SJSA1 (cell line): ENCODE results near the gene LFNG. TPM values are rescaled to one million over a fixed set of nuclear protein-coding genes. Genes with fewer than 3 reads are reported as not detected.
A peak's percentile ranks its signal among the peaks of the same experiment; 100 is the strongest.

Experiments used
- DNase-seq, 2 experiments: peaks; one replicate each; pipeline ENCODE4 v3.0.0-alpha.2; 2015 to 2020; ENCODE audit warnings: low spot score in 2 of 2, low read depth in 1 of 2
- H3K27ac ChIP-seq: fragments of 250-450 bp; sonication (Bioruptor Pico); 2 replicates; pipeline ENCODE4 v1.5.1; 2020; ENCODE audit warnings: mild to moderate bottlenecking, moderate library complexity
- H3K27me3 ChIP-seq: fragments of 250-450 bp; sonication (Bioruptor Pico); replicated peaks from 2 replicates; pipeline ENCODE4 v1.5.1; 2020; ENCODE audit warnings: mild to moderate bottlenecking, moderate library complexity
- H3K36me3 ChIP-seq: fragments of 250-450 bp; sonication (Bioruptor Pico); 2 replicates; pipeline ENCODE4 v1.5.1; 2020; ENCODE audit warnings: mild to moderate bottlenecking
- H3K4me1 ChIP-seq: fragments of 250-450 bp; sonication (Bioruptor Pico); replicated peaks from 2 replicates; pipeline ENCODE4 v1.6.1; 2021; ENCODE audit warnings: mild to moderate bottlenecking
- H3K4me3 ChIP-seq: fragments of 250-450 bp; sonication (Bioruptor Pico); 2 replicates; pipeline ENCODE4 v1.5.1; 2020; ENCODE audit warnings: mild to moderate bottlenecking
- H3K9me3 ChIP-seq: fragments of 250-450 bp; sonication (Bioruptor Pico); replicated peaks from 2 replicates; pipeline ENCODE4 v1.5.1; 2020; ENCODE audit warnings: mild to moderate bottlenecking
- total RNA-seq: library from RNA; depleted of rRNA; stranded (reverse); fragments of >200 nt; shearing (Covaris generic); gene quantifications from 2 replicates; pipeline ENCODE4 v1.2.3, GENCODE V29; 2014; rRNA removed

The LFNG gene
- total RNA-seq, 1 experiment from 2014 or later, result 0.97 TPM

- Histone ChIP-seq H3K4me3 (no peak overlapping the region), H3K36me3 (no peaks in the 10 kb centered on the region), H3K27ac (no peak overlapping the region), H3K4me1 (peaks cover 16% of the 10 kb centered on the region), H3K9me3 (no peaks in the 10 kb centered on the region), H3K27me3 (no peaks in the 10 kb centered on the region)
- peak in 1 of 2 experiments; percentile 12 for DNase-seq
Observed at GRCh38 chr7:2572101-2572842, 52.7 kb downstream of the LFNG start.

- Histone ChIP-seq H3K27me3 (no peaks in the 10 kb centered on the region), H3K4me1 (peaks cover 16% of the 10 kb centered on the region), H3K36me3 (no peaks in the 10 kb centered on the region), H3K4me3 (no peak overlapping the region), H3K27ac (no peak overlapping the region), H3K9me3 (no peaks in the 10 kb centered on the region)
- no peak for DNase-seq
Observed at GRCh38 chr7:2573761-2574160, 54.2 kb downstream of the LFNG start.

- no peak for DNase-seq
- Histone ChIP-seq H3K27ac (no peak overlapping the region), H3K4me1 (peaks cover 16% of the 10 kb centered on the region), H3K9me3 (no peaks in the 10 kb centered on the region), H3K27me3 (no peaks in the 10 kb centered on the region), H3K4me3 (no peak overlapping the region), H3K36me3 (no peaks in the 10 kb centered on the region)
Observed at GRCh38 chr7:2575046-2575732, 55.6 kb downstream of the LFNG start.

- Histone ChIP-seq H3K4me1 (peaks cover 16% of the 10 kb centered on the region), H3K36me3 (no peaks in the 10 kb centered on the region)
Observed at GRCh38 chr7:2575733-2576340, 56.3 kb downstream of the LFNG start.

GRCh38 chr7:2576742-2577491 lies 57.3 kb downstream of the LFNG start:
- Histone ChIP-seq H3K4me1 (peaks cover 15% of the 10 kb centered on the region), H3K9me3 (no peaks in the 10 kb centered on the region)
- no peak for DNase-seq

More at GRCh38 chr7:2575733-2576340, 56.3 kb downstream of the LFNG start:
- no peak overlapping the region for H3K27ac ChIP-seq
- DNase-seq, result no peak
- no peaks in the 10 kb centered on the region for H3K27me3 ChIP-seq
- H3K9me3 ChIP-seq, result no peaks in the 10 kb centered on the region
- no peak overlapping the region for H3K4me3 ChIP-seq

More at GRCh38 chr7:2576742-2577491, 57.3 kb downstream of the LFNG start:
- no peak overlapping the region for H3K27ac ChIP-seq
- H3K4me3 ChIP-seq, result no peak overlapping the region
- no peaks in the 10 kb centered on the region for H3K36me3 ChIP-seq
- H3K27me3 ChIP-seq, result no peaks in the 10 kb centered on the region

Other genes starting within 250 kb of the LFNG start
- 10.1 and 12.2 TPM in 2 replicates for gene SNX8, start 205.3 kb upstream of the LFNG start, total RNA-seq
- 192 and 199 TPM in 2 replicates for gene EIF3B, start 164.9 kb upstream of the LFNG start, total RNA-seq
- 9.7 and 10.7 TPM in 2 replicates for gene CHST12, start 116.2 kb upstream of the LFNG start, total RNA-seq
- gene GRIFIN, start 43.4 kb upstream of the LFNG start, total RNA-seq, result not detected in 2 replicates
- 33.3 and 49.2 TPM in 2 replicates for gene BRAT1, start 35.8 kb downstream of the LFNG start, total RNA-seq
- 10.9 and 16.1 TPM in 2 replicates for gene IQCE, start 39.2 kb downstream of the LFNG start, total RNA-seq
- gene TTYH3, start 112.2 kb downstream of the LFNG start, total RNA-seq, result 24.3 and 25.2 TPM in 2 replicates
- gene AMZ1, start 168.4 kb downstream of the LFNG start, total RNA-seq, result 1.3 TPM in 1 of 2 replicates, not detected in the other